Osteoblast (primary cell): ENCODE data around the gene SCGB3A1. TPM values are rescaled to one million over a fixed set of nuclear protein-coding genes. Genes with fewer than 3 reads are reported as not detected.
A peak's percentile ranks its signal among the peaks of the same experiment; 100 is the strongest.

ENCODE experiments used
- DNase-seq: peaks from one replicate; pipeline ENCODE4 v3.0.0; 2011; ENCODE audit warnings: low spot score, mixed read lengths; ENCODE audit not compliant: insufficient read length; ENCODE audit errors: missing footprints
- H2AFZ ChIP-seq: 2 replicates; pipeline ENCODE4 v1.6.0; 2011; ENCODE audit warnings: mild to moderate bottlenecking, low read length
- H3K27ac ChIP-seq: 2 replicates; pipeline ENCODE4 v1.5.1; 2011; ENCODE audit warnings: mild to moderate bottlenecking, low read depth, low read length, moderate library complexity
- H3K27me3 ChIP-seq: 2 replicates; pipeline ENCODE4 v1.6.0; 2012; ENCODE audit warnings: mild to moderate bottlenecking, control low read depth, inconsistent platforms, low read length, moderate library complexity; ENCODE audit not compliant: insufficient read depth
- H3K36me3 ChIP-seq: 2 replicates; pipeline ENCODE4 v1.5.1; 2011; ENCODE audit warnings: mild to moderate bottlenecking, low read length, control low read depth, moderate library complexity; ENCODE audit not compliant: insufficient read depth
- H3K4me1 ChIP-seq: 2 replicates; pipeline ENCODE4 v1.5.1; 2011; ENCODE audit warnings: mild to moderate bottlenecking, low read length, control low read depth, moderate library complexity; ENCODE audit not compliant: insufficient read depth
- H3K4me2 ChIP-seq: 2 replicates; pipeline ENCODE4 v1.6.0; 2011; ENCODE audit warnings: mild to moderate bottlenecking, low read length; ENCODE audit not compliant: insufficient read depth
- H3K4me3 ChIP-seq: fragments of 200-600 bp; sonication (generic); 3 replicates; pipeline ENCODE4 v1.5.1; 2012; ENCODE audit warnings: mild to moderate bottlenecking, low read length, inconsistent platforms; ENCODE audit not compliant: insufficient read depth
- H3K79me2 ChIP-seq: 2 replicates; pipeline ENCODE4 v1.6.0; 2012; ENCODE audit warnings: mild to moderate bottlenecking, low read length, control low read depth, inconsistent platforms; ENCODE audit not compliant: insufficient read depth
- H3K9me3 ChIP-seq: 2 replicates; pipeline ENCODE4 v1.5.1; 2011; ENCODE audit warnings: low read depth, low read length, control low read depth
- H4K20me1 ChIP-seq: 2 replicates; pipeline ENCODE4 v1.6.0; 2012; ENCODE audit warnings: mild to moderate bottlenecking, low read length, control low read depth; ENCODE audit not compliant: insufficient read depth
- total RNA-seq: library from RNA; depleted of rRNA; stranded (reverse); fragments of >200 nt; gene quantifications from 2 replicates; pipeline ENCODE4 v1.2.3, GENCODE V29; 2012
- TF ChIP-seq, protein P1 (sequence below): IDR thresholded peaks from 2 replicates; pipeline ENCODE4 v1.5.1; 2011; ENCODE audit warnings: mild to moderate bottlenecking, low read depth, low read length, moderate library complexity; ENCODE audit errors: extremely low read depth

The SCGB3A1 gene
- total RNA-seq, 1 donor, result not detected

DNA sequence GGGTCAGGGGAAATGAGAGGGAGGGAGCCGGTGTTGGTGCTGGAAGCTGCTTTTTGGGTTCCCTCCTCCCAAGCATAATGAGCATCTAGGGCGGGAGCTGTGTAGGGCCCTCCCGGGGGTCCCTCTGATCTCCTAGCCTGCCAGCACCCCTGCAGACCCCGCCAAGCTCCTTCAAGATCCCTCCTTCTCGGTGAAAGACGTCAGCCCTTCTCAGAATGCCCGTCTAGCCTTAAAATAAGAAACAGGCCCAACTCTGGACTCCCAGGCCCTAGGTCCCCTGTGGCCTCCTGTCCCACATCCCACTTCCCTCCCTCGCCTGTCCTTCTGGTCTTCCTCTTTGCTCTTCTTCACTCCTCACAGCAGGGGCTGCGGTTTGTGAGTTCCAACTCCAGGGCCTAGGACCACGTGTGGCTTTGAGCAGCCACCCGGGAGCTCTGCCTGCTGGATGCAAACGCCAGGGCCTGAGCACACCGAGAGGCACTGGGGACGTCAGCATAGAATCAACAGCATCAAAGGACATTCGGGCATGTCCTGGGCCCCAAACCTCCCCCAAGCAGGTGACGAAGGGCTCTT is 8.8 kb upstream of the SCGB3A1 start:
- Histone ChIP-seq H3K79me2 (no peaks in the 10 kb centered on the region), H3K4me2 (no peak overlapping the region), H2AFZ (no peak overlapping the region), H3K4me1 (no peaks in the 10 kb centered on the region), H3K27ac (no peak overlapping the region), H4K20me1 (no peaks in the 10 kb centered on the region), H3K27me3 (peaks cover 3% of the 10 kb centered on the region), H3K36me3 (no peaks in the 10 kb centered on the region), H3K9me3 (no peaks in the 10 kb centered on the region), H3K4me3 (no peak overlapping the region)
- TF ChIP-seq, protein P1, sequence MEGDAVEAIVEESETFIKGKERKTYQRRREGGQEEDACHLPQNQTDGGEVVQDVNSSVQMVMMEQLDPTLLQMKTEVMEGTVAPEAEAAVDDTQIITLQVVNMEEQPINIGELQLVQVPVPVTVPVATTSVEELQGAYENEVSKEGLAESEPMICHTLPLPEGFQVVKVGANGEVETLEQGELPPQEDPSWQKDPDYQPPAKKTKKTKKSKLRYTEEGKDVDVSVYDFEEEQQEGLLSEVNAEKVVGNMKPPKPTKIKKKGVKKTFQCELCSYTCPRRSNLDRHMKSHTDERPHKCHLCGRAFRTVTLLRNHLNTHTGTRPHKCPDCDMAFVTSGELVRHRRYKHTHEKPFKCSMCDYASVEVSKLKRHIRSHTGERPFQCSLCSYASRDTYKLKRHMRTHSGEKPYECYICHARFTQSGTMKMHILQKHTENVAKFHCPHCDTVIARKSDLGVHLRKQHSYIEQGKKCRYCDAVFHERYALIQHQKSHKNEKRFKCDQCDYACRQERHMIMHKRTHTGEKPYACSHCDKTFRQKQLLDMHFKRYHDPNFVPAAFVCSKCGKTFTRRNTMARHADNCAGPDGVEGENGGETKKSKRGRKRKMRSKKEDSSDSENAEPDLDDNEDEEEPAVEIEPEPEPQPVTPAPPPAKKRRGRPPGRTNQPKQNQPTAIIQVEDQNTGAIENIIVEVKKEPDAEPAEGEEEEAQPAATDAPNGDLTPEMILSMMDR, result no peak
- peak; percentile 85 for DNase-seq

DNA sequence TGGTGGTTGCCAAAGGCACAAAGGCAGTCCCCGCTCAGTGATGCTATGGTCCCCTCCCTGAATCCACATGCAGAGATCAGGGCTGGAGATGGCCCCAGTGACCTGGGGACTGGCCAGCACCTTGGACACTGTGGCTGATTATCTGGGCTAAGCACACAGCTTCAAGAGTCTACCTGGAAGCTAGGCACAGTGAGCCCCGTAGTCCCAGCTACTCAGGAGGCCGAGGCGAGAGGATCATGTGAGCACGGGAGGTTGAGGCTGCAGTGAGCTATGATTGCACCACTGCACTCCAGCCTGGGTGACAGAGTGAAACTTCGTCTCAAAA is 8.3 kb upstream of the SCGB3A1 start:
- peak; percentile 64 for DNase-seq

DNA sequence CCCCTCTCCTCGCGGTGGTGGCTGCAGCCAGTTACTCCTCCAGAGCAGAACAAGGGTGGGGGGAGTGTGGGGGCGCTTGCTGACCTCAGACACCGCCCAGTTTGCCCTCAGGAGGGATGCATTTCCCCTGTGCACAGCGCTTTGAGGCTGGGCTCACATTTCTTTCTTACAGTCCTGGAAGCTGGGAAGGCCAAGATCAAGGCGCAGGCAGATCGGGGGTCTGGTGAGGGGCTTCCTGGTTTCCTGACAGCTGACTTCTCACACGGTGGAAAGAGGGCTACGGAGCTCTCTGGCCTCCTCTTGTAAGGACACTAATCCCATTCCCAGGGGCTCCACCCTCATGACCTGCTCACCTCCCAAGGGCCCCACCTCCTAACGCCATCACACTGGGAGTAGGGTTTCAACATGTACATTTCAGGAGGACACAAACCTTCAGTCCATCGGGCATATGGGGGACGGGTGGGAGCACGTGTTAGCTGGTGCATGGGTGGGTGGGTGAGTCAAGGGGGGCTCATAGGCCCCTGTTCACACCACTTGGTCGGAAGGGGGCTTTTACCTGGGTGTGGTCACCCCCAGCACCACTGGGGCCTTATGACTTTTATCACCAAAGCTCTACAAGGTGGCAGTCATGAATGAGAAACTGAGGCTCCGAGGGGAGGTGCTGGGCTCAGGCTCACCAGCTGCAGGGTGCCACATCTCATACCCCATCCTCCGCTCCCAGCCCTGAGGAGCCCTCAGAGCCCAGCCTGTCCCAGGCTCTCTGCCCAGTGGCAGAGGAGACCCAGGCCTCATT is 7.7 kb upstream of the SCGB3A1 start:
- TF ChIP-seq, protein P1, result no peak
- no peaks in the 10 kb centered on the region for H4K20me1 ChIP-seq
- H3K79me2 ChIP-seq, result no peaks in the 10 kb centered on the region
- no peaks in the 10 kb centered on the region for H3K9me3 ChIP-seq
- no peak overlapping the region for H3K27ac ChIP-seq
- peaks cover 3% of the 10 kb centered on the region for H3K27me3 ChIP-seq
- no peaks in the 10 kb centered on the region for H3K4me1 ChIP-seq
- H2AFZ ChIP-seq, result no peak overlapping the region
- no peak overlapping the region for H3K4me3 ChIP-seq
- peak; percentile 50 for DNase-seq
- H3K36me3 ChIP-seq, result no peaks in the 10 kb centered on the region
- no peak overlapping the region for H3K4me2 ChIP-seq

More for the DNA sequence above, 8.3 kb upstream of the SCGB3A1 start:
- Histone ChIP-seq H3K27me3 (peaks cover 3% of the 10 kb centered on the region), H3K36me3 (no peaks in the 10 kb centered on the region), H3K9me3 (no peaks in the 10 kb centered on the region), H2AFZ (no peak overlapping the region), H4K20me1 (no peaks in the 10 kb centered on the region), H3K79me2 (no peaks in the 10 kb centered on the region), H3K4me1 (no peaks in the 10 kb centered on the region), H3K4me3 (no peak overlapping the region), H3K27ac (no peak overlapping the region), H3K4me2 (no peak overlapping the region)
- TF ChIP-seq, protein P1, result no peak

DNA sequence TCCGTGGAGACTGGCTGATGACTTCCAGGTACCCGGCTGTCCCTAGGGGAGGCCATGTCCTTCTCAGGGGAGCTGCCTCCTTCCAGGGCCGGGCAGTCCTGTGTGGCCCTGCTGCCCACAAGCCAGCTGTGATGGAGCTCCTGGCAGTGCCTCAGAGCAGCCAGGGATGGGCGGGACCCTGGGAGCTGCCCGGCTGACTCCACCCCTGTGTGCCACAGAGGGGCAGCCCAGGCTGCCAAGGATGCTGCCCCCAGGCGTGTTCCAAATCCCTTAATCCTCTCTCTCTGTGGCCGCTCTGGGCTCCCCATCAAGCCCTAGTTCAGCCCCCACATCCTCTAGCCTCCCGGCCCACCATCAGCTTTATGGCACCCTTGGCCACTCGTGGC is 7.0 kb upstream of the SCGB3A1 start:
- Histone ChIP-seq H3K27me3 (peaks cover 6% of the 10 kb centered on the region), H3K9me3 (no peaks in the 10 kb centered on the region), H3K27ac (no peak overlapping the region), H3K4me2 (no peak overlapping the region), H4K20me1 (no peaks in the 10 kb centered on the region), H3K4me3 (no peak overlapping the region), H3K79me2 (no peaks in the 10 kb centered on the region), H3K36me3 (no peaks in the 10 kb centered on the region), H2AFZ (no peak overlapping the region), H3K4me1 (no peaks in the 10 kb centered on the region)
- TF ChIP-seq, protein P1, result no peak
- DNase-seq, result peak; percentile 65
